Measurements from ENCODE around the gene USP7.
"Not testable (repeated sequence)": the region's sequence is repeated elsewhere in the genome, so short reads cannot be mapped to it uniquely, and the experiment has no call there.

Gene USP7

GRCh38 chr16:8920645-8921346 is 42.9 kb downstream of the USP7 start:
- DNase-seq, result no peak

GRCh38 chr16:8919934-8920462 is 43.7 kb downstream of the USP7 start:
- no peak for DNase-seq

- DNase-seq, result peak; percentile 10
Observed at GRCh38 chr16:8919089-8919933, 44.4 kb downstream of the USP7 start.

GRCh38 chr16:8917336-8917735 is 46.4 kb downstream of the USP7 start:
- not testable (repeated sequence) for DNase-seq

- no peak for DNase-seq
Observed at GRCh38 chr16:8916541-8917225, 47.0 kb downstream of the USP7 start.

GRCh38 chr16:8915722-8916301 is 47.9 kb downstream of the USP7 start:
- no peak for DNase-seq

- no peak for DNase-seq
Observed at GRCh38 chr16:8914098-8914497, 49.6 kb downstream of the USP7 start.

- DNase-seq, result no peak
Observed at GRCh38 chr16:8912793-8913192, 50.9 kb downstream of the USP7 start.

- no peak for DNase-seq
Observed at GRCh38 chr16:8910811-8911210, 52.9 kb downstream of the USP7 start.

GRCh38 chr16:8908810-8909468 is 54.8 kb downstream of the USP7 start:
- DNase-seq, result no peak

- DNase-seq, result no peak
Observed at GRCh38 chr16:8907096-8907495, 56.6 kb downstream of the USP7 start.

GRCh38 chr16:8905795-8906591 is 57.7 kb downstream of the USP7 start:
- no peak for DNase-seq

GRCh38 chr16:8905168-8905762 is 58.4 kb downstream of the USP7 start:
- DNase-seq, result no peak

GRCh38 chr16:8904018-8904430 is 59.7 kb downstream of the USP7 start:
- DNase-seq, result no peak

GRCh38 chr16:8903004-8903403 is 60.7 kb downstream of the USP7 start:
- DNase-seq, result no peak

GRCh38 chr16:8901320-8901861 is 62.3 kb downstream of the USP7 start:
- no peak for DNase-seq

GRCh38 chr16:8900343-8900742 is 63.4 kb downstream of the USP7 start:
- no peak for DNase-seq

- no peak for DNase-seq
Observed at GRCh38 chr16:8899709-8900317, 63.9 kb downstream of the USP7 start.

GRCh38 chr16:8898660-8899318 is 64.9 kb downstream of the USP7 start:
- no peak for DNase-seq

Data from stimulated activated CD4-positive, alpha-beta T cell treated with anti-CD3 and anti-CD28 coated beads, Interleukin-15, amount 100 ng/mL, for 24 hours (primary cell).